ENCODE data around the gene ABLIM3. TPM values are rescaled to one million over a fixed set of nuclear protein-coding genes. Genes with fewer than 3 reads are reported as not detected.

The ABLIM3 gene
- polyA plus RNA-seq, 1 donor from 2014 or later: 17.7 TPM

DNA sequence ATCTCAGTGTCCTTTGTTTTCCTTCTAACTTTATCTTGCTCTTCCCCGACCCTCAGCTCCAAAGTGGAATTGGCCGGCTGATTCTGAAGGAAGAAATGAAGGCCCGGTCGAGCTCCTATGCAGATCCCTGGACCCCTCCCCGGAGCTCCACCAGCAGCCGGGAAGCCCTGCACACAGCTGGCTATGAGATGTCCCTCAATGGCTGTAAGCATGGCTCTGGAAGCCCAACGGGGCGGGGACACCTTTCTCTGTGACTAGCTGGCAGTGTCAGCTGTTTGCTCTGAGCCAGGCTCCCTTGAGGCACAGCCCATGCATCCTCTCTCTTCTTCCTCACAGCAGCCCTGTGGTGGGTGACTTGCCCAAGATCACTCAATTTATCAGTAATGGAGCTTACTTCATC is 106.4 kb downstream of the ABLIM3 start:
- Histone ChIP-seq H3K27ac (ENCODE audit: low read length) (no peak overlapping the region), H2AFZ (ENCODE audit: low read depth, low read length) (no peak overlapping the region), H3F3A (ENCODE audit: insufficient read depth, low read length, poor library complexity, severe bottlenecking) (no peaks in the 10 kb centered on the region), H3K9me3 (ENCODE audit: low read length) (peaks cover 3% of the 10 kb centered on the region), H3K4me3 (ENCODE audit: low read length) (no peak overlapping the region), H3K9ac (ENCODE audit: low read length) (no peak overlapping the region), H3K36me3 (ENCODE audit: insufficient read depth, low read length) (peaks cover 7% of the 10 kb centered on the region), H3K79me2 (replicated peaks; ENCODE audit: insufficient read depth, low read length) (no peaks in the 10 kb centered on the region), H3K4me2 (ENCODE audit: low read length) (no peak overlapping the region), H4K20me1 (ENCODE audit: insufficient read depth) (no peaks in the 10 kb centered on the region), H3K9me2 (ENCODE audit: insufficient read depth, low read length) (no peaks in the 10 kb centered on the region), H3K27me3 (ENCODE audit: insufficient read depth, low read depth, low read length) (no peaks in the 10 kb centered on the region)
- TF ChIP-seq EZH2 (IDR thresholded peaks at IDR 0.05; ENCODE audit: borderline replicate concordance, insufficient read depth, low read length, poor library complexity, severe bottlenecking) (no peak), REST (IDR thresholded peaks at IDR 0.05; ENCODE audit: borderline replicate concordance) (no peak), SMC3 (conservative IDR thresholded peaks at IDR 0.05; ENCODE audit: poor library complexity) (no peak), CTCF (IDR thresholded peaks at IDR 0.05; ENCODE audit: poor library complexity, severe bottlenecking) (no peak), TAF1 (IDR thresholded peaks at IDR 0.05; ENCODE audit: low read depth) (no peak), RAD21 (conservative IDR thresholded peaks at IDR 0.05) (no peak)

DNA sequence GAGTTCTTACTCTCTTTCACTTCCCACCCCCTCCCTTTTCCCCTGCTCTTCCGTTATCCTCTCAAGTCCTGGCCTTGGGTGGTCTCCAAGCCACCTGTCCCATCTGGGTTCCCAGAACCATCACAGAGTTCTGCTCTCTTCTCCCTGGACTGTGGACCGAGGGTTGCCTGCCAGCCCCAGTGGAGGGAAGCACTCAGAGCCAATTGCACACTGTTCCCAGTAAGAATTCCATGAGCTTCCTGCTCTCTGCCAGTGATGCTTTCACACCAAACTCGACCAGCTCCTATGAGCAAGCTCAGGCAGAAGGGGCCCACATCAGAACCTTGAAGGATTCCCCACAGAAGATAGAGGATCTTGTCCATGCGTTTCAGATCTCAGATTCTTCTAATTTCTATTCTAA is 110.3 kb downstream of the ABLIM3 start:
- Histone ChIP-seq H3K4me2 (ENCODE audit: low read length) (no peak overlapping the region), H4K20me1 (ENCODE audit: insufficient read depth) (no peaks in the 10 kb centered on the region)
- TF ChIP-seq EZH2 (IDR thresholded peaks at IDR 0.05; ENCODE audit: borderline replicate concordance, insufficient read depth, low read length, poor library complexity, severe bottlenecking) (no peak), MXI1 (conservative IDR thresholded peaks at IDR 0.05; ENCODE audit: poor library complexity, severe bottlenecking) (no peak), POLR2AphosphoS5 (IDR thresholded peaks at IDR 0.05) (no peak), CTCF (IDR thresholded peaks at IDR 0.05; ENCODE audit: poor library complexity, severe bottlenecking) (no peak)

More for the DNA sequence above, 110.3 kb downstream of the ABLIM3 start:
- H3K9me2 ChIP-seq (ENCODE audit: insufficient read depth, low read length): no peaks in the 10 kb centered on the region
- peaks cover 3% of the 10 kb centered on the region for H3K9me3 ChIP-seq (ENCODE audit: low read length)
- H3K79me2 ChIP-seq (replicated peaks; ENCODE audit: insufficient read depth, low read length): no peaks in the 10 kb centered on the region
- H3K27ac ChIP-seq (ENCODE audit: low read length): no peak overlapping the region
- H3F3A ChIP-seq (ENCODE audit: insufficient read depth, low read length, poor library complexity, severe bottlenecking): no peaks in the 10 kb centered on the region
- no peaks in the 10 kb centered on the region for H3K27me3 ChIP-seq (ENCODE audit: insufficient read depth, low read depth, low read length)
- peaks cover 7% of the 10 kb centered on the region for H3K36me3 ChIP-seq (ENCODE audit: insufficient read depth, low read length)
- no peak overlapping the region for H2AFZ ChIP-seq (ENCODE audit: low read depth, low read length)
- no peak overlapping the region for H3K9ac ChIP-seq (ENCODE audit: low read length)
- no peak overlapping the region for H3K4me3 ChIP-seq (ENCODE audit: low read length)
